Measurements from ENCODE around the gene LHX3. TPM values are rescaled to one million over a fixed set of nuclear protein-coding genes. Genes with fewer than 3 reads are reported as not detected.

The LHX3 gene
- total and polyA plus RNA-seq, 2 of the 8 experiments (the other 6 are each of a cell fraction or from before 2014, with no cell fraction given), result 0.02 TPM; not detected in 1

DNA sequence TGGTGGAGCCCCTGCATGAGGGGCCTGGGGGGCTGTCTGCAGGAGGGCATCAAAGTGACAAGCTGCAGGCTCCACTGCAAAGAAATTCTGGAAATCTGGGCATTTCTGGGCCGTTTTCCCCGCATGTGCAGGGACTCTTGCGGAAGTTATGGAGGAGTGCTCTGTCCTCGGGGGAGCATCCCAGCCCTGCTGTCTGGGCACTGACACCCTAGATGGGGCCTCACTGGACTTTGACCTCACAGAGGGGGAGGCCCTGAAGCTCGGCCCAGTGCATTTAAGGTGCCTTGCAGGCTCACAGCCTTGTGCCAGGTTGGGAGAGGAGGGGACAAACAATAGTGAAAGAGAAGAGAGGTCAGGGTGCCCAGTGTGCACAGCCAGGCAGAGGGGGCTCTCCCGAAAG is 35.4 kb downstream of the LHX3 start:
- Histone ChIP-seq H3K23me2 (ENCODE audit: low read depth, low read length) (peaks cover under 1% of the 10 kb centered on the region; the same call in 1 of the 2 replicates), H2BK20ac (ENCODE audit: low read length) (0 out of 2 replicates have a peak overlapping the region, but pooled peaks have one; percentile 21), H3K79me1 (ENCODE audit: low read depth, low read length) (no peaks in the 10 kb centered on the region), H3K23ac (ENCODE audit: insufficient read length) (no peak overlapping the region), H4K5ac (ENCODE audit: insufficient read length, low read depth, low read length) (no peak overlapping the region), H3K56ac (replicated peaks; ENCODE audit: insufficient read length, low read depth, low read length) (no peak overlapping the region), H3K79me2 (ENCODE audit: control insufficient read depth in 1 of 2, insufficient read depth in 2 of 2, low read length in 2 of 2) (no peaks in the 10 kb centered on the region), H4K20me1 (replicated peaks in 1 of 2; ENCODE audit: control insufficient read depth in 1 of 2, insufficient read depth in 2 of 2, low read length in 2 of 2) (no peaks in the 10 kb centered on the region), H3K4ac (replicated peaks; ENCODE audit: insufficient read length, low read depth, low read length) (no peak overlapping the region), H2BK120ac (replicated peaks; ENCODE audit: low read depth, low read length) (no peak overlapping the region), H3K14ac (ENCODE audit: insufficient read length) (no peak overlapping the region), H4K8ac (ENCODE audit: extremely low read depth, insufficient read depth, low read length) (peak overlapping the region; percentile 75; the same call in 1 of the 2 replicates), H2AK5ac (ENCODE audit: low read depth, low read length) (no peak overlapping the region), H3K9ac (replicated peaks in 1 of 4; ENCODE audit: extremely low read depth in 1 of 4, low read depth in 3 of 4, low read length in 3 of 4) (no peak overlapping the region), H3K9me3 (ENCODE audit: insufficient read depth in 2 of 2, low read depth in 1 of 2, low read length in 1 of 2) (no peaks in the 10 kb centered on the region), H3K27me3 (replicated peaks in 1 of 4; ENCODE audit: control insufficient read depth in 3 of 4, extremely low read depth in 1 of 4, insufficient read depth in 3 of 4, low read length in 3 of 4) (no peaks in the 10 kb centered on the region), H3K4me1 (replicated peaks in 1 of 4; ENCODE audit: control insufficient read depth in 3 of 4, insufficient read depth in 4 of 4, low read length in 3 of 4) (peaks cover 0 to 21% (median 17%) of the 10 kb centered on the region in 4 experiments; a peak in 6 of 7 replicates), H3K18ac (ENCODE audit: extremely low read depth, low read length) (no peak overlapping the region), H3K4me3 (ENCODE audit: extremely low read depth in 1 of 4, insufficient read depth in 2 of 4, low read depth in 3 of 4, low read length in 4 of 4) (no peak overlapping the region), H3K36me3 (ENCODE audit: control insufficient read depth in 2 of 4, insufficient read depth in 4 of 4, low read length in 3 of 4) (no peaks in the 10 kb centered on the region), H3K4me2 (ENCODE audit: insufficient read depth in 1 of 2, low read depth in 2 of 2, low read length in 2 of 2) (no peak overlapping the region), H2BK5ac (ENCODE audit: low read depth, low read length) (no peak overlapping the region), H3K27ac (ENCODE audit: low read depth, low read length) (no peak overlapping the region), H2BK12ac (ENCODE audit: low read depth, low read length) (no peak overlapping the region), H2BK15ac (ENCODE audit: low read length) (no peak overlapping the region), H2AFZ (ENCODE audit: low read length) (no peak overlapping the region), H4K91ac (replicated peaks; ENCODE audit: insufficient read length, low read length) (no peak overlapping the region)
- 84% methylated on average over 6 of the region's 6 CpGs; no CpG with 5 or more reads in 1 of the 2 experiments for WGBS, 2 experiments (ENCODE audit: extremely low coverage in 1 of 2, insufficient coverage in 1 of 2, insufficient read length in 1 of 2, insufficient replicate concordance in 2 of 2, low coverage in 1 of 2, low lambda C conversion rate in 2 of 2, missing lambda C conversion rate in 1 of 2)
- FAIRE-seq, result no peak
- ChIA-PET CTCF (ENCODE audit: partially characterized antibody) (interaction anchor here (0.7 to 7.4 kb wide), 19 partner anchors 9 to 78 kb away, joined by 3 to 62 read pairs (median 7); partner anchors contain the start of gene LHX3), POLR2A (ENCODE audit: partially characterized antibody) (no interaction called here)
- TF ChIP-seq NRF1 (IDR thresholded peaks at IDR 0.05; ENCODE audit: low read depth, low read length) (no peak), SP2 (IDR thresholded peaks at IDR 0.05; ENCODE audit: low read length) (no peak), POLR2AphosphoS5 (IDR thresholded peaks at IDR 0.05; ENCODE audit: low read depth, low read length) (no peak), RAD21 (IDR thresholded peaks at IDR 0.05 in 1 of 2, conservative IDR thresholded peaks at IDR 0.05 in 1 of 2; ENCODE audit: low read depth in 2 of 2, low read length in 2 of 2) (no peak), CHD2 (IDR thresholded peaks at IDR 0.05; ENCODE audit: low read length) (no peak), TAF1 (IDR thresholded peaks at IDR 0.05; ENCODE audit: low read depth, low read length) (no peak)
- DNase-seq (ENCODE audit: low read depth in 1 of 2, low spot score in 2 of 2), result no peak

All from H1 (cell line).